ENCODE results near the gene ASTN1. TPM values are rescaled to one million over a fixed set of nuclear protein-coding genes. Genes with fewer than 3 reads are reported as not detected.

The ASTN1 gene
- total RNA-seq, 1 experiment from 2014 or later = not detected

GRCh38 chr1:177163844-177164379 is 600 bp downstream of the ASTN1 start:
- DNase-seq (ENCODE audit: low spot score) = no peak

- DNase-seq (ENCODE audit: low spot score) = no peak
Measured at GRCh38 chr1:177162243-177162642, 2.3 kb downstream of the ASTN1 start.

- DNase-seq (ENCODE audit: low spot score) = no peak
Measured at GRCh38 chr1:177146499-177146898, 18.0 kb downstream of the ASTN1 start.

- no peak for DNase-seq (ENCODE audit: low spot score)
Measured at GRCh38 chr1:177145106-177146070, 19.1 kb downstream of the ASTN1 start.

GRCh38 chr1:177142791-177143271 is 21.7 kb downstream of the ASTN1 start:
- DNase-seq (ENCODE audit: low spot score) = no peak

- DNase-seq (ENCODE audit: low spot score) = no peak
Measured at GRCh38 chr1:177142010-177142409, 22.5 kb downstream of the ASTN1 start.

GRCh38 chr1:177138347-177138746 is 26.2 kb downstream of the ASTN1 start:
- no peak for DNase-seq (ENCODE audit: low spot score)

- no peak for DNase-seq (ENCODE audit: low spot score)
Measured at GRCh38 chr1:177137814-177138213, 26.7 kb downstream of the ASTN1 start.

- no peak for DNase-seq (ENCODE audit: low spot score)
Measured at GRCh38 chr1:177135250-177135649, 29.3 kb downstream of the ASTN1 start.

GRCh38 chr1:177133977-177134538 is 30.5 kb downstream of the ASTN1 start:
- DNase-seq (ENCODE audit: low spot score) = no peak

- no peak for DNase-seq (ENCODE audit: low spot score)
Measured at GRCh38 chr1:177132141-177132540, 32.4 kb downstream of the ASTN1 start.

- DNase-seq (ENCODE audit: low spot score) = no peak
Measured at GRCh38 chr1:177131723-177132122, 32.8 kb downstream of the ASTN1 start.

- DNase-seq (ENCODE audit: low spot score) = no peak
Measured at GRCh38 chr1:177130451-177130945, 34.0 kb downstream of the ASTN1 start.

GRCh38 chr1:177128665-177129281 is 35.7 kb downstream of the ASTN1 start:
- no peak for DNase-seq (ENCODE audit: low spot score)

- DNase-seq (ENCODE audit: low spot score) = no peak
Measured at GRCh38 chr1:177126267-177126666, 38.2 kb downstream of the ASTN1 start.

GRCh38 chr1:177124577-177125278 is 39.8 kb downstream of the ASTN1 start:
- DNase-seq (ENCODE audit: low spot score) = no peak

- DNase-seq (ENCODE audit: low spot score) = no peak
Measured at GRCh38 chr1:177122461-177123251, 41.9 kb downstream of the ASTN1 start.

- DNase-seq (ENCODE audit: low spot score) = no peak
Measured at GRCh38 chr1:177119311-177119710, 45.2 kb downstream of the ASTN1 start.

- no peak for DNase-seq (ENCODE audit: low spot score)
Measured at GRCh38 chr1:177118901-177119300, 45.6 kb downstream of the ASTN1 start.

GRCh38 chr1:177116941-177117340 is 47.6 kb downstream of the ASTN1 start:
- DNase-seq (ENCODE audit: low spot score) = no peak
